Neuron (in vitro differentiated cells): ENCODE data around the gene DMKN.

Experiments used
- H2AFZ ChIP-seq: one replicate; pipeline ENCODE4 v1.6.1; 2013; ENCODE audit warnings: low read depth, mild to moderate bottlenecking, inconsistent platforms, low read length, moderate library complexity
- H3K27me3 ChIP-seq: one replicate; pipeline ENCODE4 v1.6.1; 2013; ENCODE audit warnings: low read length; ENCODE audit not compliant: insufficient read depth
- H3K36me3 ChIP-seq: one replicate; pipeline ENCODE4 v1.6.1; 2013; ENCODE audit warnings: low read length; ENCODE audit not compliant: insufficient read depth
- H3K4me1 ChIP-seq: one replicate; pipeline ENCODE4 v1.6.1; 2013; ENCODE audit warnings: low read length; ENCODE audit not compliant: insufficient read depth
- H3K4me3 ChIP-seq: 2 replicates; pipeline ENCODE4 v1.5.1; 2013; ENCODE audit warnings: mild to moderate bottlenecking, low read length, moderate library complexity
- H3K9me3 ChIP-seq: one replicate; pipeline ENCODE4 v1.6.1; 2013; ENCODE audit warnings: low read length

DMKN gene

DNA sequence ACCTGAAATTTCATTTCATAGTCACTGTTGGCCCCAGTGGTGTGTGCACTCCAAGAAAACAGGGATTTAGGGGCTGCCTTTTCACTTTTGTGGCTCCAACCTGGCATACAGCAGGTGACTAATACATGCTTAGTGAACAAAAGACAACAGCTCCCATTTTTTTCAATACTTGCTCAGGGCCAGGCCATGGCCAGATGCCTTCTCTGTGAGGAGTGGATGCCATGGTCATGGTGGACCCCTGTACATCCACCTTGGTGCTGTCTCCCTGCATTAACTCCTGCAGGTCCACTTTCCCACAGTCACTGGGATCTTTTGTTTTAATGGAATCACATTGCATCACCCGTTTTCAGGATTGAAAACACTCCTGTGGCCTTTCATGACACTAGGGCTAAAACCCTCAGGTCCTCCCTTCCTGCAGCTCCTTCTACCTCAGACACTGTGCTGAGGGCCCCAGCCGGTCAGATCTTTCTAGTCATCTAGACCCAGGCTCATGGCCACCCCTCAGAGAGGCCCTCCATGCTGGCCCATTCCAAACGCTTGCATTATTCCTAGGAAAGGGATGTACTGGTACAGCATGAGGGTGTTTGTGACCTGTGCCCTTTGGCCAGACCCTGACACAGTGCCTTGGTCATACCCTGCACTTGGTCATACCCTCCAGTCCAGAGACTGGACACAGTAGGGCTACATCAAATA is 30.8 kb upstream of the DMKN start:
- Histone ChIP-seq H3K4me3 (peak overlapping the region; percentile 58), H2AFZ (no peak overlapping the region), H3K27me3 (no peaks in the 10 kb centered on the region), H3K36me3 (no peaks in the 10 kb centered on the region), H3K9me3 (no peaks in the 10 kb centered on the region), H3K4me1 (peaks cover 13% of the 10 kb centered on the region)

DNA sequence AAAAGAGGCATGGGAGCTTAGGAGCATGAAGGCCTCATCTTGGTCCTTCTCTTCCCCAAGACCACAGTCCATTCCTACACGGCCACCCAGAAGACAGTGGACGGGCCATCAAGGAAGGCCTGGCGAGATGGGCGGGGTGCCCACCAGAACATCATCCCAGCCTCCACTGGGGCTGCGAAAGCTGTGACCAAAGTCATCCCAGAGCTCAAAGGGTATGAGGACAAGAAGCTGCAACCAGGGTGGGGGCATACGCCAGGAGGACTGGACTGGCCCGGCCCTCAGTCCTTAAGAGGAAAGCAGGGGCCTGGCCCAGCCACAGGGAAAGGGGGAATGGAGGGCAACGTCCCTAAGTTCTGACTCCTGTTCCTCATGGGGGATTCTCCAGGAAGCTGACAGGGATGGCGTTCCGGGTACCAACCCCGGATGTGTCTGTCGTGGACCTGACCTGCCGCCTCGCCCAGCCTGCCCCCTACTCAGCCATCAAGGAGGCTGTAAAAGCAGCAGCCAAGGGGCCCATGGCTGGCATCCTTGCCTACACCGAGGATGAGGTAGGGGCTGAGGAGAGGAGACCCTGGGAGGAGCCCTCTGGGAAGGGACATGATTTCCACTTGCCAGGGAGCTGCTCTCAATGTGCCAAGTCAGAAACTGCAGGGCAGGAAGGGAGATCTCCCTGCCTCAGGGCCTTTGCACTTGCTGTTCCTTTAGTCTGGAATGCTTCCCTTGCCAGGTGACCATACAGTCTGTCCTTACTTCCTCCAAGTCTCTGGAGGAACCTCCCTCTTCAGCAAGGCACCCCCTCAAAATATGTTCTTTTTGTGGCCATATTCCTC is 30.0 kb upstream of the DMKN start:
- Histone ChIP-seq H2AFZ (no peak overlapping the region), H3K36me3 (no peaks in the 10 kb centered on the region), H3K4me3 (no peak overlapping the region), H3K27me3 (no peaks in the 10 kb centered on the region), H3K4me1 (peaks cover 13% of the 10 kb centered on the region), H3K9me3 (no peaks in the 10 kb centered on the region)

DNA sequence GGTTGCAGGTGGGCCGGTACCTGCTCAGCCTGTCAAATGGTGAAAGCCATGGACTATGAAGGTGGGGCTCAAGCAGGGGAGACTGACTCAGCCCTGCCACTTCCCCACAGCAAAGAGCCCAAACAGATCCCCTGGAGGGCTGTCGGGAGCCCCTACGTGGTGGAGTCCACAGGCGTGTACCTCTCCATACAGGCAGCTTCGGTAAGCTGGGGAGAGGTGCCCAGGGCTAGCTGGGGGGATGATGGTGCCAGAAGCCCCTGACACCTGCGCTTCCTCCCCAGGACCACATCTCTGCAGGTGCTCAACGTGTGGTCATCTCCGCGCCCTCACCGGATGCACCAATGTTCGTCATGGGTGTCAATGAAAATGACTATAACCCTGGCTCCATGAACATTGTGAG is 28.8 kb upstream of the DMKN start:
- Histone ChIP-seq H3K4me3 (no peak overlapping the region), H3K4me1 (peaks cover 13% of the 10 kb centered on the region), H2AFZ (no peak overlapping the region), H3K36me3 (no peaks in the 10 kb centered on the region), H3K9me3 (no peaks in the 10 kb centered on the region), H3K27me3 (no peaks in the 10 kb centered on the region)

DNA sequence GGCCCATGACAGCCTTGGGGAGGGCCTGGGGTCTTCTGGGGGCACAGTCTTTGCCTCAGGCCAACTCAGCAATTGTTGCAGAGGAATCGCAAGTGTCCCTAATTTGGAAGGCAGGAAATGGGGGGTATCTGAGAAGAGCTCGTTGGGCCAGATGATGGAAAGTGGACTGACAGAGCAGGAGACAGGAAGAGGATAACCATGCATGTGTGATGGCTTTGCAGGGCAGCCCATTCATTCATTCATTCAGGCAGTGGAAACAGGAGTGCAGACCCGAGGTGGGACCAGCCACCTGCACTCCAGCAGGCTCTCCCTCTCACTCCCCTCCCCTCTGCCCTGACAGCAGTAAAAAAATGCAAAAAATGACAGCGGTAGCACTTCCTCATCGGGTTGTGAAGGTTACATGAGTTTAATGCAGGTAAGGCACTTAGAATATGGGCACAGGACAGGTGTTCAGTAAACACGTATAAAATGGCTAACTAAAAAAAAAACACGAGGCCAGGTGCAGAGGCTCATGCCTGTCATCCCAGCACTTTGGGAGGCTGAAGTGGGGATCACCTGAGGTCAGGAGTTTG is 27.0 kb upstream of the DMKN start:
- Histone ChIP-seq H3K36me3 (no peaks in the 10 kb centered on the region), H3K27me3 (no peaks in the 10 kb centered on the region), H3K4me1 (peaks cover 6% of the 10 kb centered on the region), H3K9me3 (no peaks in the 10 kb centered on the region), H2AFZ (no peak overlapping the region), H3K4me3 (no peak overlapping the region)

DNA sequence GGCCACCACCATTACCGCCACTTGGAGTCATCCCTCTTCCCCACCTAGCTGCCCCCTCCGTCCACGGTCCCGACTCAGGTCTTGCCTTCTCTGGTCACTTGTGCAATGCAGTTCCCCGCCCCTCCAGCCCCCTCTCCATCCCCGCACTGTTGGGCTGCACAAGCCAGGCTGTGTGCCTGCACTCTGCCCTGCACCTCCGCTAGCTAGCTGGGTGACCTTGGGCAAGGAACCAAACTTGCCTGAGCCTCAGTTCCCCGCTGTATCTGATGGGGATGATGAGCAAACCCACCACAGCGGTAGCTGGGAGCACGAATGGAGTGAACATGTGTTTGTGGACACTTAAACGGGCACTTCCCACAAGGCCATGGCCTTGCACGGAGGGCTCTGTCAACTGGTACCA is 26.4 kb upstream of the DMKN start:
- Histone ChIP-seq H3K36me3 (no peaks in the 10 kb centered on the region), H3K9me3 (no peaks in the 10 kb centered on the region), H2AFZ (no peak overlapping the region), H3K27me3 (no peaks in the 10 kb centered on the region), H3K4me3 (no peak overlapping the region), H3K4me1 (peaks cover 6% of the 10 kb centered on the region)

DNA sequence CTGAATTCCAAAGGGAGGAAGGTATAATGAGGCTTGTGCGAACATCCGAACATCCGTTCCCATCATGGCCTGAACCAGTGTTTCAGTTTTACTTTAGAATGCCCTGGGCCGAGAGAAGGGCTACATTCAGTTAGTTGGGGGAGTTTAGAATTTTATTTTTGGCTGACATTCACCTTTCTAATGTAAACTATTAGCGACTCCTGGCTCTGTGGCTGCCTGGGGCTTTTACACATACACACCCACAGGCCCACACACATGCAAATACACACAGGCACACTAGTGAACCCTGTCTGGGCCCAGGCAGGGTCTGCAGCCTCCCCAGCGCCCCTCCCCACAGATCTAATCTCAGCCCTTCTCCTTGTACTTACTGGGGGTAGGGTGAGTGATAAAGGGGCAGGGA is 25.9 kb upstream of the DMKN start:
- no peaks in the 10 kb centered on the region for H3K9me3 ChIP-seq
- no peak overlapping the region for H3K4me3 ChIP-seq
- peaks cover 1% of the 10 kb centered on the region for H3K4me1 ChIP-seq

DNA sequence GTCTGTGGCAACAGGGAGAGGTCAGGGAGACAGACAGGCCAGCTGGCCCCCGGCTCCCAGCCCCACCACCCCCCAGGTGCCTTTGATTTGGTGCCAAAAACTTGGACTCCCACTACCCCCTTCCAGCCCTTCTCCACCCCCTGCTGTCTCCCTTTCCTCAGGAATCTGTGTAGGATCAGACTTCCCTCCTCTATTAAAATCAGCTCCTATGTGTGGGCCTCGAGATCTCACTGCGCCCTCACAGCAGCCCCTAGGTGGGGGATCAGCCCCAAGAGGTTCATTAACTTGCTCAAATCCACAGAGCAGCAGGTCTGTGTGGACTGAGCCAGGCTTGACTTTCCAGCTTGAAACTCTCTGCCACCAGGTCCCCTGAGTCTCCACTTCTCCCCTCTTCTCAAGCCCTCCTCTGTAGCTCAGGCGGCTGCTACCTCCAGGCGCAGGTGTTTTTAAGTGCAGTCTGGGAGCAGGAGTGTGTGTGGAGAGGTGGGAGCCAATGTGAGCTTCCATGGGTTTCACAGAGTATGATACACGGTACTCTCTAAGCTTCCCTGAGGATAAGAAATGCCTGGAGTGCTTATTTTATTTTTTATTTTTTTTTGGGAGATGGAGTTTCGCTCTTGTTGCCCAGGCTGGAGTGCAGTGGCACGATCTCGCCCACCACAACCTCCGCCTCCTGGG is 21.5 kb upstream of the DMKN start:
- Histone ChIP-seq H3K36me3 (no peaks in the 10 kb centered on the region), H3K4me3 (no peak overlapping the region), H3K27me3 (no peaks in the 10 kb centered on the region), H3K9me3 (no peaks in the 10 kb centered on the region), H3K4me1 (no peaks in the 10 kb centered on the region), H2AFZ (no peak overlapping the region)

More for the DNA sequence above, 25.9 kb upstream of the DMKN start:
- Histone ChIP-seq H3K27me3 (no peaks in the 10 kb centered on the region), H2AFZ (no peak overlapping the region), H3K36me3 (no peaks in the 10 kb centered on the region)

DNA sequence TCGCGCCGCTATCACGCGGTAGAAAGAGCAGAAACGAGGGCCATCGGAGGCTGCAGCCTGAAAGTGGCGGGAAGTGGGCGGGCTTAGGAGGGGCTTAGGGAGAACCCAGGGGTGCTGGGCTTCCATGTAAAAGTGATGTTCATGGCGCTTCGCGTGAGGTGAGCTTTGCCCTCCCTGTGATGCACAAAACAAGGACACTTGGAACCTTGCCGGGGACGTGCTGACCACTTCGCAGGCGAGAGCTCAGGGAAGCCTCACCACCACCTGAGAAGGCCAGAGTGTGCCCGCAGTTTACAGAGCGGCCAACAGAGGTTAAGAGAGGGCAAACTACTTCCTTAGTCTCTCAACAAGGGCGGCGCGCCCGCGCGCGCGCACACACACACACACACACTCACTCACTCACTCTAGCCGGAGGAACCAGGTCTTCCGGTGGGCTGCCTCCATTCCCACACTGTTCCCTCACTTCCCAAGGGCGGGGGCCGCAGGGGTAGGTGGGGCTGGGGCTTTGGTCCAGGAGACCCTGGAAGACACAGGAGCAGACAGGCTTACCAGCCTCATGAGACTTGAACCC is 20.5 kb upstream of the DMKN start:
- Histone ChIP-seq H2AFZ (no peak overlapping the region), H3K4me1 (no peaks in the 10 kb centered on the region), H3K36me3 (no peaks in the 10 kb centered on the region), H3K27me3 (no peaks in the 10 kb centered on the region), H3K4me3 (no peak overlapping the region), H3K9me3 (no peaks in the 10 kb centered on the region)

DNA sequence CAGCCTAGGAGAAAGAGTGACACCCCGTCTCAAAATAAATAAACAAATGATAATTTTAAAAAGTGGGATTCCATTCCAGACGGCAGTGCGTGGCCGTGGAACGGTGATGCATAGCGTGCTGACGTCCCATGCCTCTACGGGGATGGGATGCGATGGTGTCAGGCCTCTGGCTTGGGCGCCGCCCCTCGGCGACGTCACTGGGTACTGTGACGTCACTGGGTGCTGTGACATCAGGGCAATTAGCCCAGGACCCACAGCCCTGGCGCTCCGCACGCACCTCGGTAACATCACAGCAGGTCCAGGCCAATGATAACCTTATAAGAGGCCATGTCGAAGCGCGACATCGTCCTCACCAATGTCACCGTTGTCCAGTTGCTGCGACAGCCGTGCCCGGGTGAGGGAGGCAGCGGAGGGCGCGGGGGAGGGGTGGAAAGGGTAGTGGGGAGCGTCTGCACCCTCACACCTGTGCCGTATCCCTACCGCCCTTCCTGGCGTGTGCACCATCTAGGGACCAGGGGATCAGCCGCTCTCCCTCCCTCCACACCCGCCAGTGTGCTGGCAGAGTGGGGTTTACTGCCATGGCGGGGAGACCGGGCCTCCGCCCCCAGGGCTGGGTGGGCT is 19.9 kb upstream of the DMKN start, which contains the start of gene GAPDHS:
GAPDHS (plus strand) TSS at position 256 of the 621 bp plus-strand sequence; CDS start at position 328, 72 bp downstream.
- peaks cover 5% of the 10 kb centered on the region for H3K27me3 ChIP-seq
- H3K9me3 ChIP-seq = no peaks in the 10 kb centered on the region
- H3K4me3 ChIP-seq = no peak within 1 kb of the TSS
- H3K4me1 ChIP-seq = no peaks in the 10 kb centered on the region
- H3K36me3 ChIP-seq = no peaks in the 10 kb centered on the region
- H2AFZ ChIP-seq = no peak within 1 kb of the TSS

DNA sequence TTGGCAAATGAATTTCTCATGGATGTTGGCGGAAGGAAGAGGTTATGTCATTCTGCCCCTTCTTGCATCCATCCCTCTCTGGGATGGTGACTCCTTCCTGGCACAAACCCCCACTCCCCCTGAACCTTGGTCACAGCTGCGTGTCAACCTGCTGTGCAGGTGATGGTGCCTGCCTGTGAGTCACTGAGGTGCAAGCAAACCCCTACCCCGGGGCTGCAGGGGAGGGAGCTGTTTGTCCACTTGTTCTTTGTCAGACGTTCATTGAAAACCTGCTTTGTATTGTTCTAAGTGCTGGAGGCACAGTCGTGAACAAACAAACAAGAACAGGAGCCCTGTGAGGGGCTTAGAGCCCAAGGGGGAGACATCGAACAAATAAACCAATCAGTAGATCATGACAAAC is 17.8 kb upstream of the DMKN start:
- Histone ChIP-seq H3K4me1 (no peaks in the 10 kb centered on the region), H3K27me3 (peaks cover 12% of the 10 kb centered on the region), H3K9me3 (no peaks in the 10 kb centered on the region), H3K4me3 (no peak overlapping the region), H2AFZ (no peak overlapping the region), H3K36me3 (no peaks in the 10 kb centered on the region)

DNA sequence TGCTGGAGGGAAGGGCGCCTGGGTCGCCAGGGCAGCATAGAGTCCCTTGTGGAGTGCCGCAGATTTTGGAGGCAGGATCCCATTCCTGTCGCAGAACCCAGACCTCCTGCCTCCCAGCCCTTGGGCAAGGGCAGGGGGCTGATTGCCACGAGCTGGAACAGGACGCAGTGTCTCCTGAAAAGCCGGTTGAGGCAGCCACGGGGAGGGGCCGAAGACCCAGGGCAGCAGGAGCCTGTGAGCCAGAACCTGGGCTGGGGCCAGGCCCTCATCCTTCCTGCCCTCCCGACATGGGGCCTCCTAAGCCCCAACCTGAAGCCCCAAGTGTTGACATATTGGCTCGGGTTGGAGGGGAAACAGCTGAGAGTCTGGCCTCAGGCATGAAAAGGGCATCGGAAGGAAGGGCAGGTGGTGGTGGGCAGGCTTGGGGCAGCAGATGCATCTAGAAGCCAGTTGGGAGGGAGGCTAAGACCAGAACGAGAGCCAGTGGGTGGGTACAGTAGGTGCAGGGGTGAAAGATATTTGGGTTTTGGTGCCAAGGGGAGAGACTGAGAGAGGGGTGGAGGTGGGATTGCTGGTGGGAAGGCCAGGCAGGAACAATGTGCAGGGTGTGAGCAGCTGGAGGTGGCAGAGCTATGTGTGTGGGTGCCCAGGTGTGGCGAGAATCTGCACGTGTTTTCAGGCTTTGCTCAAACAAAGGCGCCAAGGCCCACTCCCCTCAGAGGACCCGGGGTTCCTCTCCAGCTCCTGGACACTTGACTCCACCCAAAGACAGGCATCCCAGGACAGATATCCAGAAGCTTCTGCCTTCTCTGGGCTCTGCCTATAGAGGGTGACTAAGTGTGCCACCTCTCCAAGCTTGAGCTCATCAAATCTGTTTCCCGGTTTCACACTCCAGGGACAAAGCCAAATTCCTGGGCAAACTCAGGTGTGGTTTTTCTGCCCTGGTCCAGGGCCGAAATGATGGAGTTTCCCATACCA is 16.1 kb upstream of the DMKN start:
- Histone ChIP-seq H3K9me3 (no peaks in the 10 kb centered on the region), H3K4me1 (peaks cover 3% of the 10 kb centered on the region), H3K27me3 (peaks cover 19% of the 10 kb centered on the region), H2AFZ (no peak overlapping the region), H3K36me3 (no peaks in the 10 kb centered on the region), H3K4me3 (no peak overlapping the region)
